HepG2 (cell line): Measurements from ENCODE around the gene IL17C. TPM values are rescaled to one million over a fixed set of nuclear protein-coding genes. Genes with fewer than 3 reads are reported as not detected.

ENCODE experiments used
- ATAC-seq: fragments of 200-7000 bp; cut with Tn5 transposase; 3 replicates; pipeline ENCODE4 v1.9.1; 2020; ENCODE audit warnings: mild to moderate bottlenecking, moderate library complexity
- BruUV-seq: library from RNA; stranded (reverse); fragments of 400-500 nt; replicated peaks from 2 replicates; lab custom pipeline; 2021; lab: Mats Ljungman, UMichigan
- CTCF ChIA-PET: fragments of 300-600 bp; formaldehyde crosslinking; extraction: SDS; loops from one replicate; lab custom pipeline; 2021; ENCODE audit warnings: low total read pairs, inconsistent platforms, low intra/inter-chr PET ratio; lab: Yijun Ruan, JAX
- POLR2A ChIA-PET: fragments of 350-600 bp; sonication (Branson Sonifier 250); formaldehyde crosslinking; loops from one replicate; lab custom pipeline; 2020; ENCODE audit warnings: antibody characterized with exemption, inconsistent platforms; lab: Yijun Ruan, JAX
- DNase-seq: peaks from one replicate; pipeline ENCODE4 v3.0.0-alpha.2; 2015; ENCODE audit warnings: low spot score
- FAIRE-seq: peaks from 3 replicates; lab custom pipeline; 2011; peaks lifted over from hg19 to GRCh38; lab: Jason Lieb, UNC
- H2AFZ ChIP-seq: one replicate; pipeline ENCODE4 v1.6.1; 2011; ENCODE audit warnings: low read length, inconsistent platforms
- H3K27ac ChIP-seq: fragments of 300-600 bp; 3 replicates; pipeline ENCODE4 v1.8.0; 2011; ENCODE audit warnings: mixed run types, mild to moderate bottlenecking, mixed read lengths, low read length, inconsistent platforms; ENCODE audit not compliant: insufficient read depth; ENCODE audit errors: extremely low read length
- H3K27me3 ChIP-seq, 2 experiments: fragments of 200-600 bp in 1 of 2; 2 replicates in 1 of 2; 3 replicates in 1 of 2; pipeline versions ENCODE4 v1.6.0 to v1.8.0; 2011; ENCODE audit warnings: low read length in 2 of 2, mild to moderate bottlenecking in 2 of 2, moderate library complexity in 2 of 2, inconsistent platforms in 1 of 2; ENCODE audit not compliant: insufficient read depth in 2 of 2, control insufficient read depth in 1 of 2
- H3K36me3 ChIP-seq, 2 experiments: fragments of 200-600 bp in 1 of 2; replicated peaks in 1 of 2; 2 replicates in 1 of 2; 3 replicates in 1 of 2; pipeline versions ENCODE4 v1.5.1 to v1.8.0; 2011; ENCODE audit warnings: low read length in 2 of 2, inconsistent platforms in 1 of 2; ENCODE audit not compliant: insufficient read depth in 2 of 2, control insufficient read depth in 1 of 2
- H3K4me1 ChIP-seq: 2 replicates; pipeline ENCODE4 v1.5.1; 2012; ENCODE audit warnings: low read length, inconsistent platforms; ENCODE audit not compliant: insufficient read depth
- H3K4me2 ChIP-seq: 2 replicates; pipeline ENCODE4 v1.6.0; 2011; ENCODE audit warnings: low read depth, low read length, inconsistent platforms
- H3K4me3 ChIP-seq, 3 experiments: fragments of 200-600 bp in 1 of 3; sonication (generic), shearing (Covaris generic) in 1 of 3; replicated peaks in 1 of 3; 2 replicates each; pipeline ENCODE4 v1.5.1; 2011 to 2016; ENCODE audit warnings: low read length in 3 of 3, inconsistent platforms in 2 of 3, low read depth in 2 of 3, mild to moderate bottlenecking in 2 of 3, control low read depth in 1 of 3, mixed read lengths in 1 of 3; ENCODE audit not compliant: insufficient read depth in 1 of 3
- H3K79me2 ChIP-seq: one replicate; pipeline ENCODE4 v1.6.1; 2011; ENCODE audit warnings: low read length, inconsistent platforms; ENCODE audit not compliant: insufficient read depth
- H3K9ac ChIP-seq: 2 replicates; pipeline ENCODE4 v1.6.0; 2011; ENCODE audit warnings: mild to moderate bottlenecking, low read depth, low read length, inconsistent platforms; ENCODE audit not compliant: insufficient read depth
- H3K9me3 ChIP-seq: 2 replicates; pipeline ENCODE4 v1.5.1; 2012; ENCODE audit warnings: mild to moderate bottlenecking, low read length
- H4K20me1 ChIP-seq: 2 replicates; pipeline ENCODE4 v1.6.0; 2011; ENCODE audit warnings: inconsistent platforms, mild to moderate bottlenecking, low read length, moderate library complexity; ENCODE audit not compliant: insufficient read depth
- CENPT ChIP-seq: sonication (generic); formaldehyde crosslinking; IDR thresholded peaks from 2 replicates; pipeline ENCODE4 v1.8.0; 2022; ENCODE audit warnings: low read depth, mild to moderate bottlenecking, moderate library complexity, missing genetic modification reagents
- HOXA9 ChIP-seq: sonication (generic); formaldehyde crosslinking; IDR thresholded peaks from 2 replicates; pipeline ENCODE4 v1.8.1; 2022; ENCODE audit warnings: missing genetic modification reagents, mild to moderate bottlenecking, moderate library complexity, borderline replicate concordance
- MEIS1 ChIP-seq: sonication (generic); formaldehyde crosslinking; IDR thresholded peaks from 2 replicates; pipeline ENCODE4 v1.9.0; 2021; ENCODE audit warnings: mild to moderate bottlenecking, missing genetic modification reagents, moderate library complexity, borderline replicate concordance
- NFRKB ChIP-seq: fragments of 450-650 bp; IDR thresholded peaks from 2 replicates; pipeline ENCODE4 v1.6.1; 2017
- POLR2G ChIP-seq: fragments of 200-400 bp; formaldehyde crosslinking; IDR thresholded peaks from 2 replicates; pipeline ENCODE4 v1.6.1; 2018; ENCODE audit warnings: mild to moderate bottlenecking, low read depth, low read length, moderate library complexity
- RBM22 ChIP-seq: fragments of 200-400 bp; formaldehyde crosslinking; optimal IDR thresholded peaks from 2 replicates; pipeline ENCODE3; 2017; ENCODE audit warnings: mild to moderate bottlenecking, low read length, moderate library complexity
- RFX3 ChIP-seq: IDR thresholded peaks from 2 replicates; pipeline ENCODE4 v1.6.1; 2016; ENCODE audit warnings: missing biosample characterization, missing genetic modification reagents
- WGBS: methylation state at CpG from one replicate; pipeline ENCODE4 v1.1.6; 2017; ENCODE audit warnings: low lambda C conversion rate; 5-methylcytosine and 5-hydroxymethylcytosine counted together
- in situ Hi-C: cut with HindIII; loops from 2 replicates; pipeline ENCODE4 v1.10.0; 2017; ENCODE audit warnings: low pct_unique_long_range_greater_than_20kb; ENCODE audit not compliant: extremely low pct_ligation_motif_present
- intact Hi-C: fragments of 100-400 bp; cut with micrococcal nuclease; formaldehyde crosslinking; loops from one replicate; pipeline ENCODE4 v1.10.0; 2022; ENCODE audit not compliant: unreplicated experiment
- polyA plus RNA-seq, 8 experiments: library from polyadenylated mRNA; depleted of rRNA in 3 of 8; stranded (reverse) in 7 of 8; unstranded in 1 of 8; fragments of >200 nt; fragmentation: Illumina TruSeq in 4 of 8; extraction: Trizol in 4 of 8; gene quantifications; 2 replicates each; pipeline versions ENCODE4 v1.2.1 to v1.2.3, GENCODE V29; 2011 to 2016; ENCODE audit warnings: low read depth in 4 of 8, missing spikeins in 1 of 8, mixed read lengths in 1 of 8; ENCODE audit not compliant: insufficient read depth in 1 of 8
- total RNA-seq, 5 experiments: library from RNA; depleted of rRNA; stranded (reverse); fragments of >200 nt; fragmentation: Illumina TruSeq; extraction: Trizol; gene quantifications; 2 replicates each; pipeline ENCODE4 v1.2.3, GENCODE V29; 2016; ENCODE audit warnings: low read depth in 1 of 5
- TF ChIP-seq, protein P1 (sequence below): sonication (generic); formaldehyde crosslinking; IDR thresholded peaks from 2 replicates; pipeline ENCODE4 v1.4.0; 2020; ENCODE audit warnings: mild to moderate bottlenecking, missing genetic modification reagents
- TF ChIP-seq, protein P2 (sequence below): sonication (generic); formaldehyde crosslinking; IDR thresholded peaks from 2 replicates; pipeline ENCODE4 v1.4.0; 2020; ENCODE audit warnings: missing genetic modification reagents, borderline replicate concordance

The IL17C gene
- total and polyA plus RNA-seq, 2 of the 13 experiments (the other 11 are each of a cell fraction or from before 2014, with no cell fraction given): not detected

DNA sequence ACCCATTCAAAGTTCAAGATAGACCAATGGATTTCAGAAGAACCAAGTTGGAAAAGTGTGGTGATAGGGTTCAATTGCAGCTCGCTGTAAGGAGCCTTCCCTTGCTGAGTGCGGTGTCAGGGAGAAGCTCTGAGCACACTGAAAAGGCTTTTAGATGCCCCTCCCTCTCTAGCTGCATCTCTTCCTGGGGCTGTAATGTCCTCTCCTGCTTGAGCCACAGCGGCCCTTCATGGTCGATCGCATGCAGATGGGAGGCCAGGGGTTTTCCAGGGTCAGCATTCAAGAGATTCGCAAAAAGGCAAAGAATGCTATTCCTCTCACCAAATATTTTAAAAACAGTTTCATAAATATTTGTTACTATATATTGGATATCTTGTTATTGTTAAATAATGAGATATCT is 44.5 kb upstream of the IL17C start:
- ChIA-PET CTCF (no interaction called here), POLR2A (no interaction called here)
- no peak for FAIRE-seq

More for the DNA sequence above, 44.5 kb upstream of the IL17C start:
- peaks cover 25 to 44% of the 10 kb centered on the region in 2 experiments for H3K36me3 ChIP-seq
- no TSS peak for BruUV-seq
- in situ Hi-C loops (no loop called here), intact Hi-C loops (no loop called here)
- no peak overlapping the region for H3K4me3 ChIP-seq
- H3K27ac ChIP-seq: no peak overlapping the region
- DNase-seq: no peak
- no peak overlapping the region for H2AFZ ChIP-seq
- no peaks in the 10 kb centered on the region for H3K27me3 ChIP-seq
- H3K4me1 ChIP-seq: peaks cover 31% of the 10 kb centered on the region
- no peak overlapping the region for H3K9ac ChIP-seq
- no peak overlapping the region for H3K4me2 ChIP-seq
- no peak for TF ChIP-seq MEIS1 (CRISPR knock-in tag)
- TF ChIP-seq RBM22: no peak
- TF ChIP-seq CENPT (CRISPR knock-in tag): no peak
- TF ChIP-seq, protein P1, sequence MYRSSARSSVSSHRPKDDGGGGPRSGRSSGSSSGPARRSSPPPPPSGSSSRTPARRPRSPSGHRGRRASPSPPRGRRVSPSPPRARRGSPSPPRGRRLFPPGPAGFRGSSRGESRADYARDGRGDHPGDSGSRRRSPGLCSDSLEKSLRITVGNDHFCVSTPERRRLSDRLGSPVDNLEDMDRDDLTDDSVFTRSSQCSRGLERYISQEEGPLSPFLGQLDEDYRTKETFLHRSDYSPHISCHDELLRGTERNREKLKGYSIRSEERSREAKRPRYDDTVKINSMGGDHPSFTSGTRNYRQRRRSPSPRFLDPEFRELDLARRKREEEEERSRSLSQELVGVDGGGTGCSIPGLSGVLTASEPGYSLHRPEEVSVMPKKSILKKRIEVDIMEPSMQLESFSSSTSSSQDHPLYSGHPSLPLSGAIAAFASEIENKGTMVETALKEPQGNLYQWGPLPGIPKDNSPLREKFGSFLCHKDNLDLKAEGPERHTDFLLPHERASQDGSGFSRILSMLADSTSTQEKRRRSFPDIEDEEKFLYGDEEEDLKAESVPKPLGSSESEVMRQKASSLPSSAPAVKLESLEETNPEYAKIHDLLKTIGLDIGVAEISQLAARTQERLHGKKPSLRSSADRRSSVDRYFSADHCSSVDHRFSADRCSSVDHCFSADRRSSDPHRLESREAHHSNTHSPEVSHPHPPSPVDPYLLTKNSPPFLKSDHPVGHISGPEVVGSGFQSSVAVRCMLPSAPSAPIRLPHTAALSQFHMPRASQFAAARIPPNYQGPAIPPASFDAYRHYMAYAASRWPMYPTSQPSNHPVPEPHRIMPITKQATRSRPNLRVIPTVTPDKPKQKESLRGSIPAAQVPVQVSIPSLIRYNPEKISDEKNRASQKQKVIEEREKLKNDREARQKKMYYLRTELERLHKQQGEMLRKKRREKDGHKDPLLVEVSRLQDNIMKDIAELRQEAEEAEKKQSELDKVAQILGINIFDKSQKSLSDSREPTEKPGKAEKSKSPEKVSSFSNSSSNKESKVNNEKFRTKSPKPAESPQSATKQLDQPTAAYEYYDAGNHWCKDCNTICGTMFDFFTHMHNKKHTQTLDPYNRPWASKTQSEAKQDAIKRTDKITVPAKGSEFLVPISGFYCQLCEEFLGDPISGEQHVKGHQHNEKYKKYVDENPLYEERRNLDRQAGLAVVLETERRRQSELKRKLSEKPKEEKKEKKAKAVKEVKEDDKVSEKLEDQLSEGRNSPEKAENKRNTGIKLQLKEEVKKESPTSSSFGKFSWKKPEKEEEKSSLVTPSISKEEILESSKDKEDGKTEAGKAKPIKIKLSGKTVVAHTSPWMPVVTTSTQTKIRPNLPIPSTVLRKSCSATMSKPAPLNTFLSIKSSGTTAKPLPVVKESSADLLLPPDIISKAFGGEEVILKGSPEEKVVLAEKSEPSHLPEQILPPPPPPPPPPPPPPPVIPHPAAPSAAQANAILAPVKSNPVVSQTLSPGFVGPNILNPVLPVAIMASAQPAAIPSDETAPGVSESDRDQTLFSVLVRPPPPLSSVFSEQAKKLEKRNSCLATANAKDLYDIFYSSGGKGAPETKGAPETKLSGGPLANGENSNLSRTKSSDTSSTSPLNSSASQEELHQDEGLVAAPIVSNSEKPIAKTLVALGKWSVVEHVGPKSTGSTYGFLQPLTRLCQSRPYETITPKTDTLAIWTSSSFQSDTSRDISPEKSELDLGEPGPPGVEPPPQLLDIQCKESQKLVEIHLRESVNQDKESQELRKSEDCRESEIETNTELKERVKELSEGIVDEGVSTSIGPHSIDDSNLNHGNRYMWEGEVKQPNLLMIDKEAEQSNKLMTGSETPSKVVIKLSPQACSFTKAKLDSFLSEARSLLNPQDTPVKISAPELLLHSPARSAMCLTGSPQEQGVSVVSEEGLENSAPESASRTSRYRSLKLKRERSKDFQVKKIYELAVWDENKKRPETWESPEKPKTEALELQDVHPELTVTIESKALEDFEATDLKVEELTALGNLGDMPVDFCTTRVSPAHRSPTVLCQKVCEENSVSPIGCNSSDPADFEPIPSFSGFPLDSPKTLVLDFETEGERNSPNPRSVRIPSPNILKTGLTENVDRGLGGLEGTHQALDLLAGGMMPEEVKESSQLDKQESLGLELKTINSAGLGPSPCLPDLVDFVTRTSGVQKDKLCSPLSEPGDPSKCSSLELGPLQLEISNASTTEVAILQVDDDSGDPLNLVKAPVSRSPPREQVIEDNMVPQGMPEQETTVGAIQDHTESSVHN (CRISPR knock-in tag): no peak
- TF ChIP-seq, protein P2, sequence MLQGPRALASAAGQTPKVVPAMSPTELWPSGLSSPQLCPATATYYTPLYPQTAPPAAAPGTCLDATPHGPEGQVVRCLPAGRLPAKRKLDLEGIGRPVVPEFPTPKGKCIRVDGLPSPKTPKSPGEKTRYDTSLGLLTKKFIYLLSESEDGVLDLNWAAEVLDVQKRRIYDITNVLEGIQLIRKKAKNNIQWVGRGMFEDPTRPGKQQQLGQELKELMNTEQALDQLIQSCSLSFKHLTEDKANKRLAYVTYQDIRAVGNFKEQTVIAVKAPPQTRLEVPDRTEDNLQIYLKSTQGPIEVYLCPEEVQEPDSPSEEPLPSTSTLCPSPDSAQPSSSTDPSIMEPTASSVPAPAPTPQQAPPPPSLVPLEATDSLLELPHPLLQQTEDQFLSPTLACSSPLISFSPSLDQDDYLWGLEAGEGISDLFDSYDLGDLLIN: no peak
- no peak for TF ChIP-seq POLR2G
- TF ChIP-seq NFRKB: no peak
- no peak for TF ChIP-seq HOXA9 (CRISPR knock-in tag)
- no peak for TF ChIP-seq RFX3 (CRISPR knock-in tag)
- 98% methylated on average over 6 of the region's 6 CpGs for WGBS
- H4K20me1 ChIP-seq: peaks cover 3% of the 10 kb centered on the region; the same call in 1 of the 2 replicates
- ATAC-seq: no peak
- H3K9me3 ChIP-seq: no peaks in the 10 kb centered on the region
- H3K79me2 ChIP-seq: peaks cover 18% of the 10 kb centered on the region
